HG03139 (cell line): ENCODE data around the gene CELF4.
"Not testable (repeated sequence)": the region's sequence is repeated elsewhere in the genome, so short reads cannot be mapped to it uniquely, and the experiment has no call there.

Experiments
- ATAC-seq: cut with Tn5 transposase; IDR thresholded peaks from one replicate; pipeline ENCODE4 v1.9.1; 2021; ENCODE audit not compliant: unreplicated experiment

CELF4 gene

DNA sequence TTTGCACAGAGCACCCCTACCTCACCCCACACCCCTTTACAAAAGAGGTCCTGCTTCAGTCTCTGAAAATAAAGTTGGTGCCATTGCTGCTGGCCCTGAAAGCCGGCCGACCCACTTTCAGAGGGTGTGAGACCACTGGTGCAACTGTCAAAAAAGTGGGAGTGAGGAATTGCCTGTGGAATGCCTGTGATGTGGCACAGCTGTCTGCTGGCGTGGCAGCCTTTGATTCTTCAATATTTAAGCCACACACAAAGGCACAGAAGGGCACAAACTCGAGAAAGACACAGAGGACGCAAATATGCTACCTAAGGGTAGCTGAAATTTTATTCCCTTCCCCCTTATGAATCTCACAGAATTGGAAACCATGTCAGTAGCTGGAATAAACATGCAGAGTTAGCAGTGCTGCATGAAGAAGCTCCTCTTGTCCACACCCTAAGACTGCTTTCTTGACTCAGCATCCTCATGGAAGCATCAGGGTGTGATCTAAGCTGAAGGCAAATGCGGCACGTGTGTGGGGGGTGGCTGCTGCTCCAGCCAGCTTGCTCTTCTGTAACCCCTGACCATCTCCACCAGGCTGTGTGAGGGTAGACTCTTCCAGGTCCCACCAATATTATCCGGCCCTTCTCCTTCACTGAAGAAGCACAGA, 92.3 kb downstream of the CELF4 start:
- no peak for ATAC-seq

DNA sequence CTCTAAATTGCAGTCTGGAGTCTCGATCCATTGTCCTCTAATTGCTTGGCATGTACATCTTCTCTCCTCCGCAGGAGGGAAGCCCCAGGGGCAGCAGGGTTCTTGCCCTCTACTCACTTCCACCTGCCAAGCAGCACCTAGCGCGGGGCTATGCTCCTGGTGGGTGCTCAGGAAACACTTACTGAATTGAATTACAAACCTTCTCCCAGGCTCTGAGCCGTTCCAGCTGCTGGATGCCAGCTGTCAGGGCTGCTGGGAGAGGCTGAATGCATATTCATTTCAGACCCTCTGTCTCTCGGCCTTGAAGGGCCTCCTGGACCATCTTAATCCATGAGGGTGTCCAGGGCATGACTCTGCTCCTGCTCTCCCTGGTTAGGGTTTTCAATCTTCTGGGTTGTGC, 94.0 kb downstream of the CELF4 start:
- ATAC-seq: no peak

DNA sequence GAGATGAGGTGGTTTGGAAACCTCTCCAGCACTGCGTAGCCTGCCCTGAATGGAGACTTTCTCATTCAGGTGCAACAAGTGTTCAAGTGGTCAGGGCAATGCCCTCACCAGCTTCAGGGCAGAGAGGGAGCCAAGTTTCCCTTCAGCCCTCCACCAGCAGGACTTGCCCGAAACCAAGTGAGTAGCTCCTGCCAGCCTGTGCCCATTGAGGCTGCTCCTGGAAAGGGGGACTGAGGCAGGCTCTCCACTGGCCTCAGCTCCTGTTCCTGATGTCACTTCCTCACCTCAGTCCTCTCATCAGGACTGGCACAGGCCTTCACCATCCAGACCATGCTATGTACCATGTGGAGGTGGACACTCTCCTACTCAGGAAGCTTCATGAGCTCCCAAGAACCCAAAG, 94.6 kb downstream of the CELF4 start:
- ATAC-seq: no peak

DNA sequence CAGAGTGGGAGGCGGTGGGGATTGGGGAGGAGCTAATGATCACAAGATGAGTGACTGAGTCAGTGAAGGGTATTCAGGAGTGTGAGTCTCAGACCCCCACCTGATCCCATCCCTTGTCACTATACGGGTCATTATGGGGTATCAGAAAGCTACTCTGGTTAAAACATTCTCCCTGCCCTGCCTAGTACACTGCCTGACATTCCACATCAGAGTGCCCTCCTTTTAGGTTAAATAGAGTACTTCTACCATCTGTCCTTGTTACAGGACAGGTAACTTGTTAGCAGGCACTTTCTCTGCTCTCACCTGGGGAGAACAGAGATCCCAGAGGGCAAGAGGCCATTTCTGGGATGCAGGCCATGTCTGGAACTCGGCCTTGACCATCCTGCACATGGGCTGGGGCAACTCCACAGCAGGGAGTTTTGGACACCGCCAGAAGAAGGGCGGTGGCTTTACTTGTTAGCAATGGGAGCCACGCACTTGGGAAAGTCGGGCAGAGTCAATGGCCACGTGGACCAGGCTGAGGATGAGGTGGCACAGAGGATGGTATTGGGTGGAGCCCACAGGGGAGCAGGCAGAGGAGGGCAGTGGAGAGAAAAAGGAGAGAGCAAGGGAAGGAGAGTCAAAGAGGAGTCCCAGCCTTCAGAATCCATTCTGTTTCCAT, 98.5 kb downstream of the CELF4 start:
- no peak for ATAC-seq

DNA sequence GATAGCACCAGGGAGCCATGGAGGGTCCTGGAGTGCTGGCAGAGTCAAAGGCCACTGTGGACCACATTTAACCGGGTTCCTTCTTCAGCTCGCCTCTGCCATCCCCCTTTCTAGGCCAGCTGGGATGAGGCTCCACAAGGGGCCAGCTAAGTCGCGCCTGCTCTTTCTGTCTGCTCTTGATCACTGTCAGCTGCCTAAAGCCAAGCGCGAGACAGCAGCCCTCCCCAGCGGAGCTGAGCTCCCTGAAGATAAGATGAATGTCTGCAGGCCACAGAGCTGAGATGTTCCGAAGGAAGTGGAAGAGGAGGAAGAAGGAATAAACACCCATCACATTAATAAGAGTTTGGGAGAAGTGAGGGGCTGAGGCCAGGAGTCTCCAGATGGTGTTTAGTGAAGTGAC, 99.6 kb downstream of the CELF4 start:
- ATAC-seq: no peak

DNA sequence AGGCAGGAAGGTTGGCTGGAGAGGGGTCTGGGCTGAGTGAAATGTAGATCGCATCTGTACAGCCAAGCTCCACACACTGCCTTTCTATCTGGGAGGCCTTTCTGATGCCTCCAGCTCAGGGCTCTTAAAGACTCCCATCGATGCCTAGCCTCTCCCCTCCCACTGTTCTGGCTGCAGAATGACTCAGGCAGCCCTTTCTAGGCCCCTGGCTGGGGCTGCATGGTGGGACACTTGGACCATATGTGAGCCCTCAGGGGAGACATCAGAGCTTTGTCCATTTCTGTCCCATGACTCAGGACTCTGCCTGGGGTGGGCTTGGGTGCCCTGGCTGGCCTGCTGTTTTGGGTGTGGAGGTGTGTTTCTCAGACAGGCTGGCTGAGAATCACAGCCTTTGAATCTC, 101.3 kb downstream of the CELF4 start:
- no peak for ATAC-seq

DNA sequence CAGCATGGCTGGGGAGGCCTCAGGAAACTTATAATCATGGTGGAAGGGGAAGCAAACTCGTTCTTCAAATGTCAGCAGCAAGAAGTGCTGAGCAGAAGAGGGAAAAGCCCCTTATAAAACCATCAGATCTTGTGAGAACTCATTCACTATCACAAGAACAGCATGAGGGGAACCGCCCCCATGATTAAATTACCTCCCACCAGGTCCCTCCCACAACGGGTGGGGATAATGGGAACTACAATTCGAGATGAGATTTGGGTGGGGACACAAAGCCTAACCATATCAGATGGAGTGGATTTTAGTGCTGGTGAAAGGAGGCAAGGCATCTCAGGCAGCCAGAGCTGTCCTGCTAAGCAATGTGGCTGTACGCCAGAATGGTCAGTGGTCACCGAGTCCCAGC, 104.3 kb downstream of the CELF4 start:
- not testable (repeated sequence) for ATAC-seq

DNA sequence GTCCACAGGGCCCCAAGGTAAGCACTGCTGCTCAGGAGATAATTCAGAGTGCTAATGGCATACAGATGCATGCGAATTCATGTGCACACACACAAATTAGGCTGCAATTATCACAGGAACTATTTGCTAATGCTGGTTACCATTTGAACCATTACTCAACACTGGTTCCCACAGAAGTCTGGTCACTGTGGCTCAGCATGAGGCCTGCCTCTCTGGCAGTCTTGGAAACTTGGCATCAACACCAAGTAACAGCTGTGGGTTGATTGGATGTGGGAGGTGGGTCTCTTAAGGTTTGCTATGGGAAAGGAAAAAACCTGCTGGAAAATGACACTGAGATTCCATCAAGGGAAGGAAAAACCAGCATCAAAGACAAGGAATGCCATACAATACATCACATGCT, 105.0 kb downstream of the CELF4 start:
- no peak for ATAC-seq

DNA sequence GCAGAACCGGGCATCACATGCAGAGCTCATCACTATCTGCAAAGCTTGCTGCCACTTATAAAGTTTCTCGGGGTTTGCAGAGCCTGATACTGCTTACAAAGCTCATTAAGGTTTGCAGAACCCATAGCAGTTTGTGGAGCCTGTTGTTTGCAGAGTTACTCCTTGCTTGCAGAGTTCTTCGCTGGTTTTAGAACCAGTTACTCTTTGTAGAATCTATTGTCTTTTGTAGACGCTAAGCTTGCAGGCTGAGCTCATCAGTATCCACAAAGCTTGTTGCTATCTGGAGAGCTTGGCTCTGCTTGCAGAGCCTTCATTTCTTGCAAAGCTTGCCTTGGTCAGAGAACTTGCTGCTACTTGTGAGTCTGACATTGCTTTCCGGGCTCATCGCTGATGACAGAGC, 106.9 kb downstream of the CELF4 start:
- ATAC-seq: no peak

DNA sequence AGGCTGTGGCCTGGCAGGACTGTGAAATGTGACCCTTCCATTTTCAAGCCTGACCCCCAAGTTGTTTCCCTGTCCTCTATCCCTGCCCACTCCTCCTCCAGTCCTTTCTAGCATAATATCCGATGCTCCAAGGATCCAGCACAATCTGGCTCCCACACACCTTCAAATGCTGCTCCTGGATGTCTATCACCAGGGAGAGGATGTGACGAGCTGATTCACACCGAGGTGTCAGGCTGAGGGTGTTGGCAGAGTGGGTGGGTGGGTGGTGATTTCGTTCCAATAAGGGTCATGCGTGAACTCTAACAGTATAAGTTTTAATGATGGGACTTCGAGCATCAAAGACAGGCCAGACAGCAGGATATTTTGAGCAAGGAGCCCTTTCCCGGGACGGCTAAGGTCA, 107.8 kb downstream of the CELF4 start:
- ATAC-seq: no peak

DNA sequence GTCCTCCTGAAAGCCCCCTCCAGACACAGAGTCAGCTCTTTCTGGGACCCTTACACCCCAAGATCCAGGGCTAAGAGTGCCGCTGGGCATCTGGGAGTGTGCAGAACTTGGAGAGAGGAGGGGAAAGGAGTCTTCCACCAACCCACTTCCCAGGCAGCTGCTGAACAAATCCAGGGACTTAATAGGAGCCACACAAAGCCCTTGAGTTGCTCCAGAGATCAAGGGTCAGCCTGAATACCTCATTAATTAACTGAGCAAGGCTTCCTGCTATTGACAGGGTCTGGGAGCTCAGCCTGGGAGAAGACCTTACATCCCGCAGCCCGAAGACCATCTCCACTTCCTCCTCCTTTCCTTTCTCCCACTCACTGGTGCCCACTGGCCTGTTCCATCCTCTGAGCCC, 108.3 kb downstream of the CELF4 start:
- ATAC-seq: no peak

DNA sequence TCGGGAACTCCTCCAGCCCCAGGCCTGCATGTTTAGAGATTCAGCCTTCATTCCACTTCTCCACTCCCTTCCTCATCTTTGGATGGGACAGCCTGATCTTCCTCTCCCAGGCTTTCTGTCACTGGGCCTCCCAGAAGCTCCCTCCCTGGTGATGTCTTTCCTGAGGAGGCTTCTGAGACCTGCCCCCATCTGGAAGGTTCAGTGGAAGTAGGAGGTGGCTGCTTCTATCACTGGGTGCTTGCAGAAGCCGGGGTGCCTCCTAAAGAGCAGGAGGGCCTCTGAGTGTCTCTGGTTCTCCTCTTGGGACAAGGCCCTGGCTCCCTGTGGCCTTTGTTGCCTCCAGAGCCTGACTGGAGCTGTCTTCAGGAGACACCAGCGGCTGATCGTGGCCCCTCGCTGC, 108.7 kb downstream of the CELF4 start:
- no peak for ATAC-seq

DNA sequence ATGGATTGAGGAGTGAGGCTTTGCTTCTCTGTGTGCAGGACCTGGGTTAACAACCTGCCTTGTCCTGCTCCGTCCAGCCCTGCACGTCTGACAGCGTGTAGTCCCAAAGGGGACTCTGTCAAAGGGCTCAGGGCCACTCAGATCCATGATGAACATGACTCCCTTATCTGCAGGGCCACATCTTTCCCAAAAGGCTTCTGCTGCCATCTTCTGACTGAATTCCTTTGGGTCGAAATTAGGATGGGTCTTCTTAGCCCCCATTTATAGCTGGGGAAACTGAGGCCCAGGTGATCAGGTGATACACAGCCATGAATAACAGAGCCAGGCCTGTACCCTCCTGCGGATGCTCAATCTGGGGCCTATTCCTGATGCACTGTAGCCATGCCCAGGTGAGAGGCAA, 109.2 kb downstream of the CELF4 start:
- ATAC-seq: no peak

DNA sequence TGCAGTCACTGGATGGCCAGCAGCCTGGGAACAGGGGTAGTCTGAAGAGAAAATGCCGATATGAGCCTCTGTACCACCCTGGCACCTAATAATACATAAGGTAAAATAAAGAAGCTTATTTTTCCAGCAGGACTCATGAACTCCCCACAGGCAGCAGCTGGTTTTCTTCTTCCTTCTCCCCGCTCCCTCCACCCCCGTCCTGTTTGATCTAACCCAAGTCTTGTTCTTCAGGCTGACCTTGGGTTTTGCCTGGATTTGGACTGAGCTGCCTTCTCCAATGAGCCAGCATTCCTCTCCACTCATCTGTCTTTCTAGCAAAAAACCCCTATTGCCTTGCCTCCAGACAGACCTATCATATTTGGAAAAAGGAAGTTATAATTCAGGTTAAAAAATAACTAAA, 111.8 kb downstream of the CELF4 start:
- no peak for ATAC-seq

DNA sequence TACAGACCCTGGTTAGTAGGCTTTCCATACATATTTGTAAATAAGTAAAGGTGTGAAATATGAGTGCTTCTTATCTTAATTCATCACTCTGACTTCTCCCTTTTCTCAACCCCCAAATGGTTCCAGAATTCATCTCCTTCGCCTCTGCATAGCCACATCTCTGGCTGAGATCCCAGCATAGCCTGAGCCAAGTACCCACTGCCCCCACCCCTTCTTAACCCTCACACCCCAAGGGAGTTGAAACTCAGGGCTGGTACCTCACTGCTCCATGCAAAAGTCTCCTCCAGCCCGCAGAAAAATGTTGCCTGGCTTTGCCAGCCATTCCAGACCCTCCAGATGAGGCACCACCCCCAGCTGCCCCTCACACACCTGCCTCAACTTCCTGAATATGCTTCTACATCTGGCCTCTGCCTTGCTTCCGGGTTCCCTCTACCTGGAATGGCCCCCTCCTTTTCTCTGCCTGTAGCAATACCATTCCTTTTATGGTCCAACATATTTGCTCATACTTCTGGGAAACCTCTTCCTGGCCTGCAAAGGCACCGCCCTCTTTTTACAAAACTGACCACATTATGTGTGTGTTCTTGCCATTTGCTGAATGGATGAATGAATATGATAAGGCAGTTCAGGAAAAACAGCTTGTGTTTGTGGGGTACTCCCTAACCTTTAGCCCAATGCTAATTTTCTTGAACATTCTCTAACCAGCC, 112.8 kb downstream of the CELF4 start:
- ATAC-seq: no peak

DNA sequence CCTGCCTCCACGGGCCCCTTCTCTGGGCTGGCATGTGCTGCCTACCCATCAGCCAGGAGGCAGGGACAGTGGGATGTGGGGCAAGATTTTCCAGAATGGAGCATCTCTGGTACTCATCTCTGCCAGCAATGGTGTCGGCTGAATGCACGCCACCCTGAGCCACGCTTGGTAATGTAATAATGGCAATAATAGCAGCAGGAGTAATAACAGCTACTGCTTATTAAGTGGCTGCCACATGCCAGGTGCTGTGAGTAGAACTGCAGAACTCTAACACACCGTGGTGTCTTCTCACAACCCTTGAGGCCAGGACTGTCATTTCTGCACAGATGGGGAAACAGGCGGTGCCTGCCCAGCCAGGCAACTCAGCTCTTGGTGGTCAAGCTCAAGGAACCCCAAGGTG, 113.6 kb downstream of the CELF4 start:
- ATAC-seq: no peak

DNA sequence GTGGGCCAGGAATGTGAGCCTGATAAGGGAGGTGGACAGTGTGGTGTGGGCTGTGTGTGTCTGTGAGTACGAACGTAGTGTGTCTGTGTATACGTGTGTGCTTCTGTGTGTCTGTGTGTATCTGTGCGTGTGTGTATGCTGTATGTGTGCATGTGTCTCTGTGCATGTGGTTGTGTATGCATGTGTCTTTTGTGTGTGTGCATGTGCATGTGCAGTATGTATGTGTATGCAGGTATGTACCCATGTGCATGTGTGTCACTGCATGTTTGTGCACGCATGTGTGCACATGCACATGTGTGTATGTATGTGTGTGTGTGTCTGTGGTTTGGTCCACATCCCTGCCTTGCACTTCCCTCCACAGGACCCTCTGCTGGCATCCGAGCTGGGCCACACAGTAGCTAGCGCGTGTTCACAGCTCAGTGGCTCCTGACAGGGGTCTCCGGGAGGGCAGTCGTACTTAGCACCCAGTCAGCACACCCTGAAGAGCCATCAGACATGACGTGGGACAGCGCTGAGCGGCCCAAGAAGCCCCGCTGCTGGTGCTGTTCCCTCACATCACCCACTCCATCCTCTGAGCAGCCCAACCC, 114.3 kb downstream of the CELF4 start:
- ATAC-seq: no peak

DNA sequence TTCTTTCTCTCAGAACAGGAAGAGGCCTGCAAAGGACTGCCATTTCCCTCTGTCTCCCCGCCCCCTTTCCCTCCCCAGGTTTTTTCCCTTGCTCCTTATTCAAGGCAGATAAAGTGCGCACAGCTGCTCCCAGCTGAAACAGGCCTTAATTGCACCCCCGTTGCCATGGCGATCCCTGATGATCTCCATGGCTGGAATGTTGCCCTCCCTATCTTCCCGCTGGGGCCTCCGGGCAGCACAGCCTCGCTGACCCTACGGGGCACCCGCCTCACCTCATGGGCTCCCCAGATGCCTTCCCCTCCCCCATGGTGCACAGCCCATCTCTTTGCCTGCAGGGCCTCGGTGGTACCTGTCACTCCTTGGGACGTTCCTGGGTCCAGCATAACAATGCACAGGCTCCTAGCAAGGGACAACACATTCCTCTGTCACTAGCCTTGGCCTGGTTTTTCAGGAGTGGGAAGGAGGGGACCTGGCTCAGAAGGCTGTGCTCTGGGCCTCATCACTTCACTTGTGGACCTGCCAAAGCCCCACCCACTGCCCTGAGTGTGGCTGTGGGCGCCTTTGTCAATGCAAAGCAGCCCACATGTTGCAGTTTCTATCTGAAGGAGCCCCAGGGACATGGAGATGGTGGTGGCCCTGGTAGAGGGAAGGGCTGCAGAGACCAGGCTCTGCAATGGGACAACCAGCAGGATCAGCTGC, 115.0 kb downstream of the CELF4 start:
- no peak for ATAC-seq

DNA sequence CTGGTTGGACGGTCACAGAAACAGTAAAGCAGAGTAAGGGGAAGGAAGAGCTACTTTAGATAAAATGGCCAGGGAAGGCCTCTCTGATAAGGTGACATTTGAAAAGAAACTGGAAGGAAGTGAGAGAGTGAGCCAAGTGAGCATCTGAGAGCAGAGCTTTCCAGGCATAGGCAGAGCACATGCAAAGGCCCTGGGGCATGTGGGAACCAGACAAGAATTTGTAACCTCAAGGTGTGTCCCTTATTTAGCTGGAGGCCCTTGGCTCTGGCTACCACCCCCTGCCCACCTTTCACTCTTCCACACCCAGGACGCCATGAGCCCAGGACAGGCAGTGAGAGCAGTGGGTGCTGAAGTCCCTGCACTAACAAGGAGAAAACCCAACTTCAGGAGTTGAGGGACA, 116.0 kb downstream of the CELF4 start:
- no peak for ATAC-seq

DNA sequence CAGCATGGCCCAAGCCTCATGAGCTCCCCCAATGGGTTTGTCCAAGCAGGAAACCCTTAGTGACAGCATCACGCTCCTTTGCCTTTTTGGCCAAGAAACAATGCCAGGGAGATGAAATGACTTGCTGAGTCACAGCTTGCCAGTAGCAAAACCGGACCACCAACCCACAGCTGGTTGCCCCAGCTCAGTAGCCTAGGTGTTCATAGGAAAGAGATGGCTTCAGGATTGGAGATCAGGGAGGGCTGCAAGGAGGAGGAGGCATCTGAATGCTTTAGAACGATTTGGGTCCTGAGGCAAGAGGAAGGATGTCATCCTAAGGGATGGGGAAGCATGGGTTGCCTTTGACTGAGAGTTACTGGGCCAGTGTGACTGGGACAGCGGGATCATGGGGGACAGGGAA, 116.7 kb downstream of the CELF4 start:
- no peak for ATAC-seq
